Measurements from ENCODE around the gene PTPN9. TPM values are rescaled to one million over a fixed set of nuclear protein-coding genes. Genes with fewer than 3 reads are reported as not detected.
"Not testable (repeated sequence)": the region's sequence is repeated elsewhere in the genome, so short reads cannot be mapped to it uniquely, and the experiment has no call there.

The PTPN9 gene
- total RNA-seq, 2 experiments from 2014 or later, result 37.0 to 37.4 TPM

DNA sequence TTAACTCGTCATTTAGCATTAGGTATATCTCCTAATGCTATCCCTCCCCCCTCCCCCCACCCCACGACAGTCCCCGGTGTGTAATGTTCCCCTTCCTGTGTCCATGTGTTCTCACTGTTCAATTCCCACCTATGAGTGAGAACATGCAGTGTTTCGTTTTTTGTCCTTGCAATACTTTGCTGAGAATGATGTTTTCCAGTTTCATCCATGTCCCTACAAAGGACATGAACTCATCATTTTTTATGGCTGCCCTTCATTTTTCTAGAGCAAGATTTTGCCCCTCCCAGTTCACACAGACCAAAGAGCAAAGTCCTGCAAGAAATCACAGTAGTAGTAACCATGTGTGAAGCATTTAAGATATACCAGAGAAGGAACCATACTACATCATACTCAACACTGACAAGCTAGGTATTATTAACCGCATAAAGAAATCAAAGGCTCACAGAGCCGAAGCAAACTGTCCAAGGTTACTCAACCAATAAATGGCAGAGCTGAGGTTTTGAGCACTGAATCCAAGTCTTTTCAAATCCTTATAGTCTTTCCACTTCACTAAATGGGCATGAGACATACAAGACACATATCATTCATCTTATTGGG is 36.1 kb downstream of the PTPN9 start:
- H3K27me3 Mint-ChIP-seq; H3K36me3 Mint-ChIP-seq (ENCODE audit: low read depth); POLR2A ChIA-PET; H3K9me3 Mint-ChIP-seq; H3K4me3 Mint-ChIP-seq; DNase-seq; H3K27ac Mint-ChIP-seq: not testable (repeated sequence)
- CTCF ChIA-PET, result interaction anchor here (0.9 kb wide), 2 partner anchors 17 to 24 kb away, joined by 3 to 8 read pairs; no protein-coding TSS in a partner anchor
- peaks cover 12% of the 10 kb centered on the region for H3K4me1 Mint-ChIP-seq

DNA sequence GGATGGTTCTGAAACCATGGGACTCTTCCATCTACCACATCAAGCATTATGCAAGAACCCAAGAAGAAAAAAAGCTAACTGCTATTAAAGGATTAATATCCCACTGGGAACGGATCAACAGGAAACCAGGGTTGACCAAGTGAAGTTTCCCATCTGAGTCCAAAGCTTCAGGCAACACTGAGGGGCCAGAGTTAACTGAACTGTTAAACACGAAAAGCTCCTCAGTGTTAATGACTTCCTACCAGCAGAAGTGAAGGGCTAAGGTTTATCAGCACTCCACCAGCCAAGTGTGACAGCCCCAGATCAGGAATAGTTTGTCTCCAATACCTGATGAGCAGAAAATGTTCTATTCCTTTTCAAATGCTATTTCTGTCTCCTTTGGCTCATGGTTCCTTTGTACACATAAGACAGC is 36.7 kb downstream of the PTPN9 start:
- no peak overlapping the region for H3K27ac Mint-ChIP-seq
- H3K9me3 Mint-ChIP-seq, result no peaks in the 10 kb centered on the region
- H3K4me1 Mint-ChIP-seq, result peaks cover 12% of the 10 kb centered on the region
- CTCF ChIA-PET, result no interaction called here
- H3K27me3 Mint-ChIP-seq, result no peaks in the 10 kb centered on the region
- POLR2A ChIA-PET, result no interaction called here
- H3K4me3 Mint-ChIP-seq, result no peak overlapping the region
- no peak for DNase-seq
- peaks cover 12% of the 10 kb centered on the region for H3K36me3 Mint-ChIP-seq (ENCODE audit: low read depth)

DNA sequence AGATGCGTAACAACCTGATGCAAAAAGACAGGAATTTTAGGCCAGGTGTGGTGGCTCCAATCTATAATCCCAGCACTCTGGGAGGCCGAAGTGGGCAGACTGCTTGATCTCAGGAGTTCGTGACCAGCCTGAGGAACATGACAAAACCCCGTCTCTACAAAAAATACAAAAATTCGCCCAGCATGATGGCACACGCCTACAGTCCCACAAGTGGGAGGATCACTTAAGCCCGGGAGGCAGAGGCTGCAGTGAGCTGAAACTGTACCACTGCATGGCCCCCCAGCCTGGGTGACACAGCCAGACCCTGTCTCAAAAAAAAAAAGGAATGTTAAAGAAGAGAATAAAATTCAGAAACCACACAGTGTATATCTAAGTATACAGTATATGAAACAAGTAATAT is 40.7 kb downstream of the PTPN9 start:
- no peak overlapping the region for H3K27ac Mint-ChIP-seq
- no peaks in the 10 kb centered on the region for H3K27me3 Mint-ChIP-seq
- H3K9me3 Mint-ChIP-seq, result no peaks in the 10 kb centered on the region
- POLR2A ChIA-PET, result no interaction called here
- DNase-seq, result no peak
- peaks cover 18% of the 10 kb centered on the region for H3K4me1 Mint-ChIP-seq
- CTCF ChIA-PET, result interaction anchor here (0.6 kb wide), 1 partner anchor 113 kb away, joined by 3 read pairs; no protein-coding TSS in a partner anchor
- H3K4me3 Mint-ChIP-seq, result no peak overlapping the region
- H3K36me3 Mint-ChIP-seq (ENCODE audit: low read depth), result peaks cover 12% of the 10 kb centered on the region

DNA sequence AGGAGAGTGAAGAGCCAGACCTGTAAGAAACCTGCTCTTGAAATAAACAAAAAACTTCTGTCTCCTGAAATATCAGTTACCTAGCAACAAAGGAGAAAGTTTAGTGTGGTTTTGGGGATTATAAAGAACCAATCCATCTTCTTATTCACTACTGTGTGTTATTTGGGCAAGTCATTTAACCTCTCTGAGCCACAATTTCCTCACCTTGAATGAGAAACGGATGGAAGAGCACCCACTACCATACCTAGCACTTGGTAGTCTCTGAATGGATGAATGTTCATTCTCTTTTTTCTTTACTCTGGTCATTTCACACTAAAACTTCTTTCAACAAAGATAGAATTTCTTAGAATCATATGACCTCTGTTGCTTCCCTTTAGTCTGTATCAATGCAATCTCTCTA is 45.2 kb downstream of the PTPN9 start:
- Mint-ChIP-seq H3K4me3 (no peak overlapping the region), H3K4me1 (peaks cover 12% of the 10 kb centered on the region), H3K27ac (no peak overlapping the region), H3K9me3 (no peaks in the 10 kb centered on the region), H3K27me3 (no peaks in the 10 kb centered on the region), H3K36me3 (ENCODE audit: low read depth) (peaks cover 6% of the 10 kb centered on the region)
- ChIA-PET CTCF (interaction anchor here (1.8 kb wide), 1 partner anchor 141 kb away, joined by 3 read pairs; no protein-coding TSS in a partner anchor), POLR2A (no interaction called here)
- no peak for DNase-seq

DNA sequence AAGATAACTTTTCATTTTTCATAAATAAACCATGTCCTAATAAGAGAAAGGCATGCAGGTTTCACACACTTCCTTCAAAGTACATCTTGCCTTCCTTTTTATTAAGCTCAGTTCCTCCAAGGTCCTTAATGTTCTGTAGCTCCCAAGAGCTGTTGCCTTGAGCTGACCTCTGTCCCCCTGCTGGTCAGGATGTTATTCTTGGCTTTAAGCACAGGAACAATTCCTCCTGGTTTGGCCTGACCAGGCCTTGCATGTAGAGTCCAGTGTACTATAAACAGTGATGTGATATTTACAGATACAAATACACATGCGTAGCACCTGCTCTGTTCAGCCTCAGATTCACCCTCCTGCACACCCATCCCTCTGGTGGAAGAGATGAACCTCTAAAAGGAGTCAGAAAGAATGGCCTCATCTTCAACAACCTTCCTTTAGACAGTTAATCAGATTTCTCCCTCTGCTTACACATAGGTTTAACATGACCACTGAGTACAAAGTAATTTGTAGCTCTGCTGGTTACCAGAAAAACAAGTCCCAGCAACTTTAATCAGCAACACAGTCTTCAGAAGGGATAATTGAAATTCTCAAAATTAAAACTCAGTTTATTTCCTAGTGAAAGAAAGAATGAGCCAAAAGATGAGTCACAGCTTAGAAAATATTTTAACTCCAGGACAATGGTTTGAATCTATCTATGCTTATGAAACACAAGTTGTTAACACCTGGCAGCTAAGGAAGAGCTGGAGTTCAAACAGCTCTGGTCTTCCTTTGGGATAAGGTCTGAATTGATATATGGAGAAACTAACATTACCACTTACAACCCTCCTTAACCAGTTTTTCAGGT is 46.5 kb downstream of the PTPN9 start:
- Mint-ChIP-seq H3K4me3 (no peak overlapping the region), H3K4me1 (peaks cover 12% of the 10 kb centered on the region), H3K27ac (no peak overlapping the region), H3K36me3 (ENCODE audit: low read depth) (no peaks in the 10 kb centered on the region), H3K9me3 (no peaks in the 10 kb centered on the region), H3K27me3 (no peaks in the 10 kb centered on the region)
- CTCF ChIA-PET, result interaction anchor here (0.7 to 1.8 kb wide), 3 partner anchors 12 to 208 kb away, joined by 3 to 4 read pairs (median 3); no protein-coding TSS in a partner anchor
- DNase-seq, result no peak
- POLR2A ChIA-PET, result no interaction called here

DNA sequence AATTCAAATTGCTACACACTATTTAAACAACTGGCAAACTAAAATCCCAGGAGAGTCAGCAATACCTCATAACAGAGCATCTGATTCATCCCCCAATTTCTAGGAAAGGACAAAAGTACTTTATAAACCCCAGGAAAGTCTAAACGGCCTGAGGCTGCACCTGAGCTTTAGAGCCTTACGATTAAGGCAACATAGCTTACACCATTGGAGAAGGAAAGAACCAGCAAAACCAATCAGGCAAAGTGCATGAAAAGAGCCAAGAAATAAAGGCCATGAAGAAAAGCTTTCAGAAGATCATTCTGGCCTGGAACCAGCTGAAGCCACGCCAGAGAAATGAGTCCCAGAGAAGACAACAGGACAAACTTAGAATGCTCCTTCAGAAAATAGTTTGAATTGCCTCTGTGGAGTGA is 48.1 kb downstream of the PTPN9 start:
- Mint-ChIP-seq H3K27ac (no peak overlapping the region), H3K4me3 (no peak overlapping the region), H3K27me3 (no peaks in the 10 kb centered on the region), H3K9me3 (no peaks in the 10 kb centered on the region), H3K4me1 (peaks cover 12% of the 10 kb centered on the region), H3K36me3 (ENCODE audit: low read depth) (peaks cover 12% of the 10 kb centered on the region)
- ChIA-PET CTCF (no interaction called here), POLR2A (no interaction called here)
- DNase-seq, result no peak

DNA sequence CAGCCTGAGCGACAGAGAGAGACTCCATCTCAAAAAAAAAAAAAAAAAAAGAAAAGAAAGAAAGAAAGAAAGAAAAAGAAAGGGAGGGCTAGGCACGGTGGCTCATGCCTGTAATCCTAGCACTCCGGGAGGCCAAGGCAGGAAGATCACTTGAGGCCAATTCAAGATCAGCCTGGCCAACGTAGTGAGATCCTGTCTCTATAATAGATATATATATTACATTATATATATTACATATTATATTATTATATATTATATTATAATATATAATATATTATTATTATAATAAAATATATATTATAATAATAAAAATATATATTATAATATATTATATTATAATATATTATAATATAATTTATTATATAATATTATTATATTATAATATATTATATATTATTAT is 48.9 kb downstream of the PTPN9 start:
- CTCF ChIA-PET, result interaction anchor here (0.7 kb wide), 1 partner anchor 480 kb away, joined by 3 read pairs; no protein-coding TSS in a partner anchor
- POLR2A ChIA-PET, result no interaction called here
- Mint-ChIP-seq H3K4me1 (peaks cover 12% of the 10 kb centered on the region), H3K9me3 (no peaks in the 10 kb centered on the region), H3K36me3 (ENCODE audit: low read depth) (peaks cover 12% of the 10 kb centered on the region), H3K27ac (no peak overlapping the region), H3K27me3 (no peaks in the 10 kb centered on the region), H3K4me3 (no peak overlapping the region)
- no peak for DNase-seq

DNA sequence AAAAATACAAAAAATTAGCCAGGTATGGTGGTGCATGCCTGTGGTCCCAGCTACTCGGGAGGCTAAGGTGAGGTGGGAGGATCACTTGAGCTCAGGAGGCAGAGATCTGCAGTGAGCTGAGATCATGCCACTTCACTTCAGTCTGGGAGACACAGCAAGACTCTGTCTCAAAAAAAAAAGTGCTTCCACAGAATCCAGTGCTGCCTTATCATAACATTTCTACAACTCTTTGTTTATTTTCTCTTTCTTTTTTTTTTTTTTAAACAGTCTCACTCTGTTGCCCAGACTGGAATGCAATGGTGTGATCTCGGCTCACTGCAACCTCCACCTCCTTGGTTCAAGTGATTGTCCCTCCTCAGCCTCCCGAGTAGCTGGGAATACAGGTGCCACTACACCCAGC is 53.4 kb downstream of the PTPN9 start:
- POLR2A ChIA-PET, H3K27ac Mint-ChIP-seq: not testable (repeated sequence)

DNA sequence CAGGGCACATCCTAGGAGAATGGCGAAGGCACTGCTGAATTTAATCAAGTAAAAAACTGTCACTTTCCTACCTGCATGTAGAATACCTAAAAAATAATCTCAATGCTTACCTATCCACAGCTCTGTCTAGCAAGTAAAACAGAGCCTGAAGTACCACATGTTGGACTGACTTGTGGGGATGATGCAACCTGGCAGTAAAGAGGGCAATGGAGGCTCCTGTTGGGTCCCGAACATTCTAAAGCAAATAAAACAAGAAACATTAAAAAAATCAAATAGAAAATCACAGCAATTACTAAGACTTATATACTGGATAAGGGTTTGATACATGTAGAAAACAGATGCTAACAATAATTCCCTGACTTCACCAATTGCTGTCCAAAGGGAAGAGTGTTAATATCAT is 56.1 kb downstream of the PTPN9 start:
- Mint-ChIP-seq H3K27ac (no peak overlapping the region), H3K4me3 (no peak overlapping the region), H3K36me3 (ENCODE audit: low read depth) (peaks cover 43% of the 10 kb centered on the region), H3K4me1 (no peaks in the 10 kb centered on the region), H3K27me3 (no peaks in the 10 kb centered on the region), H3K9me3 (no peaks in the 10 kb centered on the region)
- ChIA-PET POLR2A (no interaction called here), CTCF (no interaction called here)
- DNase-seq, result no peak

More for the DNA sequence above, 53.4 kb downstream of the PTPN9 start:
- not testable (repeated sequence) for H3K9me3 Mint-ChIP-seq, DNase-seq, H3K4me3 Mint-ChIP-seq, H3K4me1 Mint-ChIP-seq, H3K27me3 Mint-ChIP-seq
- CTCF ChIA-PET, result interaction anchor here (2.0 kb wide), 1 partner anchor 18 kb away, joined by 8 read pairs; no protein-coding TSS in a partner anchor
- peaks cover 33% of the 10 kb centered on the region for H3K36me3 Mint-ChIP-seq (ENCODE audit: low read depth)

DNA sequence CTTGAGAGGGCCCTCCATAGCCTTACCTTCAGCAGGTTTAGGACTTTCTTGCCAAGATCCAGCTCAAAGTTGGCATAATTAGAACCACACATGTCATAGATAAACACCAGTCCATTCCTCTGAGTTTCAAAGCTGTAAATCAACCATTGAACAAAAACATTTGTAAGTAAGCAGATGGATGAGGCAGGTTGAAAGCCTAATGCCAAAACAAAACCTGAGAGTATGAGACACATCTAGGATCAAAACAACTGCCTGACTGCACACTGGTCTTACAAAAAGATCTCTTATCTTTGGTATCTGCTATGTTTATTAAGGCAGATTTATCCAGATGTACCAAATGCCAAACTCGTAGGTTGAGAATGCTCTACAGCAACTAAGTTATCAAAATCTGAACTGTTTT is 61.9 kb downstream of the PTPN9 start:
- Mint-ChIP-seq H3K36me3 (ENCODE audit: low read depth) (peaks cover 39% of the 10 kb centered on the region), H3K9me3 (no peaks in the 10 kb centered on the region), H3K4me3 (no peak overlapping the region), H3K27me3 (no peaks in the 10 kb centered on the region), H3K27ac (no peak overlapping the region), H3K4me1 (no peaks in the 10 kb centered on the region)
- ChIA-PET CTCF (interaction anchor here (0.5 kb wide), 1 partner anchor 40 kb away, joined by 6 read pairs; no protein-coding TSS in a partner anchor), POLR2A (no interaction called here)
- DNase-seq, result no peak

DNA sequence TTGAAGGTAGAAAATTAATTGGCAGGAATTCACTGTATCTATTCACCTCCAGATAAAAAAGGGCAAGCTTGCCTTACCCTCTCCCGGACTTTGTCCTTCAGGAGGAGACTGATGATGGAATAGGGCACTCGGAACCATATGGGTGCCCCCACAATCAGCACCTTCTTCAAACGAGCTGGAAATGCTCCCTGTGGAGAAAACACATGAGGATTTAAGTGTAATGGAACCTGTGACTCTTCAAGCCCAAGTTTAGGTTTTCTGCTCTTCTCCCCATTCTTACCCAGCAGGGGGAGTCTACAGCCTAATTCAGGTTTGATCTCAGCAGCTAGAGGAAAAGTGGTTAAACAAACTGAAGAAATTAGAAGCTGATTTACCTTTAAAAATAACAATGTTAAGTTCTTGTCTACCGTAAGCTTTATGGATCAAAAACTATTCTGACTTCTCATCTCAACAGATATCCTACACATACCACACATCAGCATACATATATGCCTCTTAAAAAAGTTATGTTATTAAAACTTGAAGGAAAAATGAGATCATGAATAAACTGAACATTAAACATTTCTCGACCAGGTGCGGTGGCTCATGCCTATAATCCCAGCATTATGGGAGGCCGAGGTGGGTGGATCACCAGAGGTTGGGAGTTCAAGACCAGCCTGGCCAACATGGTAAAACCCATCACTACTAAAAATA is 70.1 kb downstream of the PTPN9 start:
- H3K4me1 Mint-ChIP-seq, result peaks cover 3% of the 10 kb centered on the region
- ChIA-PET POLR2A (interaction anchor here (0.6 kb wide), 1 partner anchor 131 kb away, joined by 3 read pairs; the partner anchor contains the start of gene IMP3), CTCF (interaction anchor here (0.9 to 1.6 kb wide), 9 partner anchors 11 to 132 kb away, joined by 3 to 6 read pairs (median 4); partner anchors contain the start of genes IMP3 and SNUPN)
- H3K4me3 Mint-ChIP-seq, result no peak overlapping the region
- DNase-seq, result peak; percentile 53
- H3K27ac Mint-ChIP-seq, result no peak overlapping the region
- H3K36me3 Mint-ChIP-seq (ENCODE audit: low read depth), result peaks cover 18% of the 10 kb centered on the region
- no peaks in the 10 kb centered on the region for H3K27me3 Mint-ChIP-seq
- H3K9me3 Mint-ChIP-seq, result no peaks in the 10 kb centered on the region

DNA sequence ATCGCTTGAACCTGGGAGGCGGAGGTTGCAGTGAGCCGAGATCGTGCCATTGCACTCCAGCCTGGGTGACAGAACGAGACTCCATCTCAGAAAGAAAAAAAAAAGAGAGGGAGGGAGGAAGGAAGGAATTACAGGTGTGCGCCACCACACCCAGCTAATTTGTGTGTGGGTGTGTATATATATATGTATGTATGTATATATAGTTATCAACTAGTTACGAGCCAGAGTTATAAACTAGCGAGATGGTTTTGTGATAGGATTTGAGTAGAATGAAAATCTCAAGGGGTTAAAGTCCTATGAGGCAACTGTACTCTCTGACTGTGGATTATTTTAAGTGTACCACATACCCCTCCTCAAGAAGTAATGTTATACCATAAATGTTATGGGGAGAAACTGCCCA is 76.8 kb downstream of the PTPN9 start:
- no peak overlapping the region for H3K4me3 Mint-ChIP-seq
- no peaks in the 10 kb centered on the region for H3K27me3 Mint-ChIP-seq
- no peaks in the 10 kb centered on the region for H3K9me3 Mint-ChIP-seq
- POLR2A ChIA-PET, result no interaction called here
- no peak overlapping the region for H3K27ac Mint-ChIP-seq
- no peaks in the 10 kb centered on the region for H3K4me1 Mint-ChIP-seq
- no peak for DNase-seq
- peaks cover 30% of the 10 kb centered on the region for H3K36me3 Mint-ChIP-seq (ENCODE audit: low read depth)
- CTCF ChIA-PET, result interaction anchor here (1.3 kb wide), 1 partner anchor 138 kb away, joined by 3 read pairs; no protein-coding TSS in a partner anchor

DNA sequence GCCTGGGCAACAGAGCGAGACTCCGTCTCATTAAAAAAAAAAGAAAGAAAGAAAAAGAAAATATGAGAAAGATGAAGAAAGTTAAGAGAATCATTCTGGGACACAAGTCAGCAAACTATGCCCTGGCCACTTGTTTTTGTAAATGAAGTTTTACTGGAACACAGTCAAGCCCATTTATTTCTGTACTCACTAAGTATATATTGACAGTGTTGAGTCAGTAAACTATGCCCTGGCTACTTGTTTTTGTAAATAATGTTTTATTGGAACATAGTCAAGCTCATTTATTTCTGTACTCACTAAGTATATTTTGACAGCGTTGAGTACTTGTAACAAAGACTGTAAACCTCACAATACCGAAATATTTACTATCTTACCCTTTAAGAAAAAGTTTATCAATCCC is 85.4 kb downstream of the PTPN9 start:
- ChIA-PET POLR2A (no interaction called here), CTCF (interaction anchor here (1.3 kb wide), 1 partner anchor 16 kb away, joined by 3 read pairs; no protein-coding TSS in a partner anchor)
- no peaks in the 10 kb centered on the region for H3K4me1 Mint-ChIP-seq
- H3K27ac Mint-ChIP-seq, result no peak overlapping the region
- H3K36me3 Mint-ChIP-seq (ENCODE audit: low read depth), result peaks cover 19% of the 10 kb centered on the region
- no peak overlapping the region for H3K4me3 Mint-ChIP-seq
- no peaks in the 10 kb centered on the region for H3K27me3 Mint-ChIP-seq
- H3K9me3 Mint-ChIP-seq, result no peaks in the 10 kb centered on the region
- no peak for DNase-seq
